NT2/D1 (cell line): ENCODE results near the gene TECPR2.

Source experiments
- YY1 ChIP-seq: IDR thresholded peaks from 2 replicates; pipeline ENCODE4 v1.6.1; 2011; ENCODE audit not compliant: insufficient read length, insufficient read depth
- ZNF274 ChIP-seq: IDR thresholded peaks from 2 replicates; pipeline ENCODE4 v1.6.1; 2011; ENCODE audit warnings: mild to moderate bottlenecking, low read depth, low read length

GRCh38 chr14:102342238-102342637 is 20.5 kb upstream of the TECPR2 start:
- no peak for TF ChIP-seq YY1
- TF ChIP-seq ZNF274 = no peak
